ENCODE results near the gene TRMT10B. TPM values are rescaled to one million over a fixed set of nuclear protein-coding genes. Genes with fewer than 3 reads are reported as not detected.
"Not testable (repeated sequence)": the region's sequence is repeated elsewhere in the genome, so short reads cannot be mapped to it uniquely, and the experiment has no call there.

Gene TRMT10B
- total RNA-seq, 1 donor from 2014 or later = 0.53 TPM

DNA sequence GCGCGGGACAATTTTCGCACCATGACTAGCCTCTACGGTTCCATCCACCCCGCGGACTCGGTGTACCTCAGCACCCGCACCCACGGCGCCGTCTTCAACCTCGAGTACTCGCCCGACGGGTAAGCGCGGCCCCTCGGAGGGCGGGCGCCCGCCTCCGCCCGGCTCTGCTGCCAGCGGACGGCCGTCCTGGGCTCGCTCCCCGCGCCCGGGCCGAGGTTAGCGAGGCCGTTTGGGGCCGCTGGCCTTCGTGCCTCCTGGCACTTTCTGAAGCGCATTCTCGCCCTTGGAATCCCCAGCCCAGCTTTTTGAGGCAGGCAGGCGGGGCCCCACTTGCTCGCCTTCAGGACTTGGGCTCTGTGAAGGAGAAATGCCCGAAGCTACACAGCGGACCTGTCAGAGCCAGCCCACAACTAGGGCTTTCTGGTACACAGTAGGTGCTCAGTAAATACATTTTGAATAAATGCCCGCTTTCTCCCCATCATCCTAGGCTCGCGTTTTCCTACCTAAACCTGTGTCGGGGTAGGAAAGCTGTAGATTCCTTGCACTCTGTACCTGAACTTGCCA, 47.8 kb downstream of the TRMT10B start:
- Histone ChIP-seq H3K9me3 (no peaks in the 10 kb centered on the region), H3K4me3 (peak overlapping the region; percentile 86 to 97), H3K27ac (peak overlapping the region; percentile 87 to 89), H3K27me3 (no peaks in the 10 kb centered on the region), H3K4me1 (peaks cover 0 to 22% of the 10 kb centered on the region in 2 donors), H3K36me3 (no peaks in the 10 kb centered on the region)
- intact Hi-C loops (cut with DNase I) = loop anchor here (5.0 to 10.0 kb wide), 2 partner anchors 314 to 377 kb away; partner anchors contain the start of genes GRHPR and POLR1E
- TF ChIP-seq, protein P1, sequence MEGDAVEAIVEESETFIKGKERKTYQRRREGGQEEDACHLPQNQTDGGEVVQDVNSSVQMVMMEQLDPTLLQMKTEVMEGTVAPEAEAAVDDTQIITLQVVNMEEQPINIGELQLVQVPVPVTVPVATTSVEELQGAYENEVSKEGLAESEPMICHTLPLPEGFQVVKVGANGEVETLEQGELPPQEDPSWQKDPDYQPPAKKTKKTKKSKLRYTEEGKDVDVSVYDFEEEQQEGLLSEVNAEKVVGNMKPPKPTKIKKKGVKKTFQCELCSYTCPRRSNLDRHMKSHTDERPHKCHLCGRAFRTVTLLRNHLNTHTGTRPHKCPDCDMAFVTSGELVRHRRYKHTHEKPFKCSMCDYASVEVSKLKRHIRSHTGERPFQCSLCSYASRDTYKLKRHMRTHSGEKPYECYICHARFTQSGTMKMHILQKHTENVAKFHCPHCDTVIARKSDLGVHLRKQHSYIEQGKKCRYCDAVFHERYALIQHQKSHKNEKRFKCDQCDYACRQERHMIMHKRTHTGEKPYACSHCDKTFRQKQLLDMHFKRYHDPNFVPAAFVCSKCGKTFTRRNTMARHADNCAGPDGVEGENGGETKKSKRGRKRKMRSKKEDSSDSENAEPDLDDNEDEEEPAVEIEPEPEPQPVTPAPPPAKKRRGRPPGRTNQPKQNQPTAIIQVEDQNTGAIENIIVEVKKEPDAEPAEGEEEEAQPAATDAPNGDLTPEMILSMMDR (IDR thresholded peaks at IDR 0.05) = no peak
- DNase-seq (ENCODE audit: low spot score in 2 of 2) = no peak

DNA sequence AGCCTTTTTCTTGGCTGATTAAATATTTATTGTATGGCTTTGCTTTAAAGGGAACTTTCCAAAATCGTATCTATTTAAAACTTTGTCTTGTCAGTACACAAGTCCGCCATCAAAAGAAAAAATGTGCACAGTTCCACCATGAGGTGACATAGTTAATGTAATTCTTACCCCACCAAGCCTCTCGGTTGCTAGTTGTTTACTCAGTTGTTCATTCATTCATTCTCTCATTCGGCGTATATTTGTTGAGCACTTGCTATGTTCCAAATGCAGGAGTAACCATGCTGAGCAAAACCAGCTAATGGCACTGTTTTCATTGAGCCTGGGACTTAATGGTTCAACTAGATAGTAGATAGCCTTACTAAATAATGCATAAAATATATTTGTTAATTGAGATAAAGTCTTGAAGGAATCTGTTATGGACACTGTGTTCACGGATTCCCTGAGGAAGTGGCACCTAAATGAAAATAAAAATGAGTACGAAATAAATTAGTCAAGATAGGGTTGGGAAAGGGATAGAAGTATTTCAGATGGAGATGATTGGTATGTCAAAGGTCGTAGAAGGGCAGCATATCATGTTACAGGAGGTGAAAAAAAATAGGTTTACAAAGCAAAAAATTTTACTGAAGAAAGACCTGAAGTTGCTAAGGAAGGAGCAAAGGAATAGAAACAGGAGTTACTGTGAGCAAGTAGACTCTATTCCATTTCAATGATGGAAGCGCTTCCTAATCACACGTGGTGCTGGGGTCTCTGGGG, 48.5 kb downstream of the TRMT10B start:
- Histone ChIP-seq H3K27ac (no peak overlapping the region), H3K9me3 (no peaks in the 10 kb centered on the region), H3K27me3 (no peaks in the 10 kb centered on the region), H3K4me3 (peak overlapping the region; percentile 86 to 97), H3K4me1 (peaks cover 0 to 22% of the 10 kb centered on the region in 2 donors), H3K36me3 (no peaks in the 10 kb centered on the region)
- TF ChIP-seq, protein P1 (IDR thresholded peaks at IDR 0.05) = no peak
- intact Hi-C loops (cut with DNase I) = loop anchor here (5.0 to 10.0 kb wide), 2 partner anchors 315 to 377 kb away; partner anchors contain the start of genes GRHPR and POLR1E
- no peak for DNase-seq (ENCODE audit: low spot score in 2 of 2)

DNA sequence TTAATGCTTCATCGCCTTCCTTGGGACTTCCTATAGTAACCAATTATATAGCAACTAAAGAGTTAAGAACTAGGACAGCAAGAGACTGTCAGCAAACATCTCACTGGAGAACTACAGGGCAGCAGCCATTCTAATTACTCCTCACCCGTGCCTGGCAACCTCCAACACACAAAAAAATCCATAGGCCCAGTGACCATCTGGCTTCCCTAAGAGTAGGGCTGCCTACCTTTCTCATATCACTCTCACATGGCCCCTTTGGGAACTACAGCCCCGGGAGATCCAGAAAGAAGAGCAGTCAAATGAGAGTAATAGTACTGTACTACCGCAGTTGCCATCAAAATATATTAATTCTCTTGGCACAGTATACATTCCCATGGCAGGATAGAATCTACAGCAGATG, 52.7 kb downstream of the TRMT10B start:
- Histone ChIP-seq H3K9me3 (no peaks in the 10 kb centered on the region), H3K27me3 (no peaks in the 10 kb centered on the region), H3K4me3 (no peak overlapping the region), H3K4me1 (peaks cover 0 to 18% of the 10 kb centered on the region in 2 donors), H3K36me3 (peaks cover 0 to 7% of the 10 kb centered on the region in 2 donors), H3K27ac (no peak overlapping the region)
- DNase-seq (ENCODE audit: low spot score in 2 of 2) = no peak
- TF ChIP-seq, protein P1 (IDR thresholded peaks at IDR 0.05) = no peak
- intact Hi-C loops (cut with DNase I) = loop anchor here (10.0 kb wide), 1 partner anchor 381 kb away; the partner anchor contains the start of gene GRHPR

DNA sequence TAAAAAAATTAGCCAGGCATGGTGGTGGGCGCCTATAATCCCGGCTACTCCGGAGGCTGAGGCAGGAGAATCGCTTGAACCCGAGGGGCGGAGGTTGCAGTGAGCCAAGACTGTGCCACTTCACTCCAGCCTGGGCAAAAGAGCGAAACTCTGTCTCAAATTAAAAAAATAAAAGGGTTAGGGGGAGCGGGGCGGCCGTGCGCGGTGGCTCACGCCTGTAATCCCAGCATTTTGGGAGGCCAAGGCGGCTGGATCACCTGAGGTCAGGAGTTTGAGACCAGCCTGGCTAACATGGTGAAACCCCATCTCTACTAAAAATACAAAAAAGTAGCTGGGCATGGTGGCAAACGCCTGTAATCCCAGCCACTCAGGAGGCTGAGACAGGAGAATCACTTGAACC, 56.1 kb downstream of the TRMT10B start:
- intact Hi-C loops (cut with DNase I) = loop anchor here (10.0 kb wide), 1 partner anchor 385 kb away; the partner anchor contains the start of gene GRHPR
- H3K4me3 ChIP-seq; DNase-seq (ENCODE audit: low spot score in 2 of 2); H3K9me3 ChIP-seq; H3K36me3 ChIP-seq; H3K4me1 ChIP-seq; H3K27ac ChIP-seq; H3K27me3 ChIP-seq: not testable (repeated sequence)

DNA sequence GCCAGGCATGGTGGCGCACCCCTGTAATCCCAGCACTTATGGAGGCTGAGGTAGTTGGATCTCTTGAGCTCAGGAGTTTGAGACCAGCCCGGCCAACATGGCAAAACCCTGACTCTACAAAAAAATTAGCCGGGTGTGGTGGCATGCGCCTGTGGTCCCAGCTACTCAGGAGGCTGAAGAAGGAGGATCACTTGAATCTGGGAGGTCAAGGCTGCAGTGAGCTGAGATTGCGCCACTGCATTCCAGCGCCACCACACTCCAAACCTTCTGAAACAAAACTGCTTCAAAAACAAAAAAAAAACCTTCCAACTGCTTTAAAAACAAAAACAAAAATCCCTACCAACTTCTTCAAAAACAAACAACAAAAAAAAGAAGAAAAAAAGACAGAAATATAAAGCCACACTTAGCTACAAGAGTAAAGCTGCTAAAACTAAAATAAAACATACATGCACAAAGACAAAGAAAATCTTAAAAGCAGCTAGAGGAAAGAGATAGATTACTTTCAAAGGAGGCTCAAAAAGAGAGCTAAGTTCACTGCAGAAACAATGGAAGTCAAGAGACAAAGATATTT, 58.4 kb downstream of the TRMT10B start:
- no peak overlapping the region for H3K4me3 ChIP-seq
- TF ChIP-seq, protein P1 (IDR thresholded peaks at IDR 0.05) = no peak
- no peaks in the 10 kb centered on the region for H3K4me1 ChIP-seq
- H3K27me3 ChIP-seq = no peaks in the 10 kb centered on the region
- H3K36me3 ChIP-seq = peaks cover 4 to 7% of the 10 kb centered on the region in 2 donors
- no peak for DNase-seq (ENCODE audit: low spot score in 2 of 2)
- no peaks in the 10 kb centered on the region for H3K9me3 ChIP-seq
- intact Hi-C loops (cut with DNase I) = no loop called here
- no peak overlapping the region for H3K27ac ChIP-seq

Data from ascending aorta (tissue), 2 donors.